Epithelial cell of esophagus (primary cell): Measurements from ENCODE around the gene C16orf96.

ENCODE experiments used
- DNase-seq: peaks from one replicate; pipeline ENCODE4 v3.0.0; 2010; ENCODE audit warnings: low read depth
- H3K4me3 ChIP-seq: 2 replicates; pipeline ENCODE4 v1.5.1; 2011; ENCODE audit warnings: mild to moderate bottlenecking, low read length, control low read depth
- CTCF ChIP-seq: IDR thresholded peaks from 2 replicates; pipeline ENCODE4 v1.5.1; 2011; ENCODE audit warnings: low read depth, mild to moderate bottlenecking, low read length, control low read depth, inconsistent platforms; ENCODE audit not compliant: insufficient read depth; ENCODE audit errors: missing control alignments

Gene C16orf96

GRCh38 chr16:4510747-4511426, 45.3 kb upstream of the C16orf96 start:
- TF ChIP-seq CTCF = no peak
- DNase-seq = no peak
- H3K4me3 ChIP-seq = no peak overlapping the region

- no peak overlapping the region for H3K4me3 ChIP-seq
- TF ChIP-seq CTCF = peak; percentile 67
- DNase-seq = peak; percentile 75
Measured at GRCh38 chr16:4511441-4512082, 44.6 kb upstream of the C16orf96 start.

- peak; percentile 54 for DNase-seq
- TF ChIP-seq CTCF = no peak
- H3K4me3 ChIP-seq = no peak overlapping the region
Measured at GRCh38 chr16:4512473-4512872, 43.7 kb upstream of the C16orf96 start.

- DNase-seq = no peak
- no peak overlapping the region for H3K4me3 ChIP-seq
- TF ChIP-seq CTCF = no peak
Measured at GRCh38 chr16:4513086-4513860, 42.9 kb upstream of the C16orf96 start.

GRCh38 chr16:4513881-4514280, 42.3 kb upstream of the C16orf96 start:
- no peak for DNase-seq
- no peak for TF ChIP-seq CTCF
- no peak overlapping the region for H3K4me3 ChIP-seq

GRCh38 chr16:4514606-4515005, 41.5 kb upstream of the C16orf96 start:
- TF ChIP-seq CTCF = no peak
- no peak for DNase-seq
- H3K4me3 ChIP-seq = no peak overlapping the region
